Activated CD4-positive, alpha-beta T cell treated with anti-CD3 and anti-CD28 coated beads, Interleukin-2, amount 50 U/mL, for 1 hour (primary cell): Measurements from ENCODE around the gene MAGI2.
"Not testable (repeated sequence)": the region's sequence is repeated elsewhere in the genome, so short reads cannot be mapped to it uniquely, and the experiment has no call there.

ENCODE experiments used
- DNase-seq: peaks from one replicate; pipeline ENCODE4 v3.0.0-alpha.2; 2020

MAGI2 gene

GRCh38 chr7:78514634-78515033 is 938.8 kb downstream of the MAGI2 start:
- no peak for DNase-seq

- DNase-seq, result no peak
These were observed 942.8 kb downstream of the MAGI2 start for GRCh38 chr7:78510580-78511188.

GRCh38 chr7:78503301-78503700 is 950.2 kb downstream of the MAGI2 start:
- not testable (repeated sequence) for DNase-seq

GRCh38 chr7:78501064-78501463 is 952.4 kb downstream of the MAGI2 start:
- no peak for DNase-seq

GRCh38 chr7:78499971-78500370 is 953.5 kb downstream of the MAGI2 start:
- no peak for DNase-seq

- no peak for DNase-seq
These were observed 954.2 kb downstream of the MAGI2 start for GRCh38 chr7:78499283-78499682.

GRCh38 chr7:78497728-78498427 is 955.6 kb downstream of the MAGI2 start:
- DNase-seq, result no peak

- DNase-seq, result no peak
These were observed 957.3 kb downstream of the MAGI2 start for GRCh38 chr7:78496096-78496630.

GRCh38 chr7:78493401-78493800 is 960.1 kb downstream of the MAGI2 start:
- no peak for DNase-seq

- DNase-seq, result no peak
These were observed 961.3 kb downstream of the MAGI2 start for GRCh38 chr7:78492146-78492545.

GRCh38 chr7:78490524-78490923 is 962.9 kb downstream of the MAGI2 start:
- DNase-seq, result no peak

GRCh38 chr7:78489476-78490240 is 963.8 kb downstream of the MAGI2 start:
- no peak for DNase-seq

GRCh38 chr7:78487464-78487863 is 966.0 kb downstream of the MAGI2 start:
- no peak for DNase-seq

- DNase-seq, result no peak
These were observed 974.1 kb downstream of the MAGI2 start for GRCh38 chr7:78479348-78479747.

GRCh38 chr7:78476851-78477405 is 976.5 kb downstream of the MAGI2 start:
- DNase-seq, result no peak

GRCh38 chr7:78473571-78474301 is 979.7 kb downstream of the MAGI2 start:
- DNase-seq, result no peak

GRCh38 chr7:78473021-78473420 is 980.4 kb downstream of the MAGI2 start:
- DNase-seq, result no peak

GRCh38 chr7:78472519-78472918 is 980.9 kb downstream of the MAGI2 start:
- no peak for DNase-seq

GRCh38 chr7:78465894-78466293 is 987.6 kb downstream of the MAGI2 start:
- DNase-seq, result no peak

- no peak for DNase-seq
These were observed 990.4 kb downstream of the MAGI2 start for GRCh38 chr7:78463039-78463438.

- no peak for DNase-seq
These were observed 1002.8 kb downstream of the MAGI2 start for GRCh38 chr7:78450706-78451105.

GRCh38 chr7:78448911-78449310 is 1004.6 kb downstream of the MAGI2 start:
- DNase-seq, result no peak

- no peak for DNase-seq
These were observed 1009.2 kb downstream of the MAGI2 start for GRCh38 chr7:78444267-78444666.
